Mammary epithelial cell (primary cell): ENCODE measurements around the gene PELI2.

Experiments used
- CTCF ChIP-seq, 2 donors: IDR thresholded peaks in 1 of 2; conservative IDR thresholded peaks in 1 of 2; 2 replicates each; pipeline ENCODE4 v1.5.1; 2011 to 2012; ENCODE audit warnings: inconsistent platforms in 2 of 2, low read length in 2 of 2, mild to moderate bottlenecking in 2 of 2, control low read depth in 1 of 2, low read depth in 1 of 2; ENCODE audit not compliant: insufficient read depth in 1 of 2; ENCODE audit errors: extremely low read depth in 1 of 2
- EZH2 ChIP-seq: IDR thresholded peaks from 2 replicates; pipeline ENCODE4 v1.6.1; 2012; ENCODE audit warnings: low read length, inconsistent platforms, borderline replicate concordance

DNA sequence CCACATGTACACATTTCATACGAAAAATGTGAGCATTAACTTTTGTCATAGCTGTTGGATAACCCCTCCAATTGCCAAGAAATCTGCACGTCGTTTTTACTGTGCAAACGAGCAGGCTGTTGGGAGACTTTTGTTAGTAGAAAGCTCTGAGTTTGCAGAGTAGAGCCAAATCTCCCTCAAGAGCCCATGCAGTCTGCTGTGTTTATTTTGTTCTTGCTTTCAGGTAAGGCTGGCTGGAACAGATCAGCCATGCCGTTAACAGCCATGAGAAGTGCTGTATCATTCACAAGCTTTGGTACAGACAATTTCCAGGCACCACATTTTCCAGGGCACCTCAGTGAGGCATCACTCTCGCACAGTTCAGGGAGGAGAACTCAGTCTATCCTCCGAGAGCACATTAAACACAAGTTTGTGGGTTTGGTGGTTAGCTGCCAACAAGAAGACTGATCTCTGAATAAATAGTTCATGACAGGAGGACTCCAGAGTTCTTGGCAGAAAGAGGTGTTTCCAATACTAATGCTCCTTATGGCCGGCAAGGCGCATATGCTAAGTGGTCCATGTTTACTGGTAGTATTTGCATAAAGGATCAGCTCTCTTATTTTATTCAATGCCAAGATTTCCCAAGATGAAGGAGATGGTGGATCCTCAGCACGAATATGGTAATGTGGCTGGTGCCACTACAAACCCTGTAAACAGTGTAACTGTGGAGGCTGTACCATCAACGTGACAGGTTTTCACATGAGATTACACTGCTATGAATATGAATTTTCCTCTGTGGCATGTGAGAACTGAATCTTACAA is 30.3 kb upstream of the PELI2 start:
- TF ChIP-seq CTCF (conservative IDR thresholded peaks at IDR 0.05 in 1 of 2, IDR thresholded peaks at IDR 0.05 in 1 of 2; ENCODE audit: extremely low read depth in 1 of 2, insufficient read depth in 1 of 2, low read depth in 1 of 2, low read length in 2 of 2) = no peak
- TF ChIP-seq EZH2 = no peak
